ENCODE results near the gene RNF125. TPM values are rescaled to one million over a fixed set of nuclear protein-coding genes. Genes with fewer than 3 reads are reported as not detected.

RNF125 gene
- total RNA-seq, 1 donor from 2014 or later, result 3.7 TPM

DNA sequence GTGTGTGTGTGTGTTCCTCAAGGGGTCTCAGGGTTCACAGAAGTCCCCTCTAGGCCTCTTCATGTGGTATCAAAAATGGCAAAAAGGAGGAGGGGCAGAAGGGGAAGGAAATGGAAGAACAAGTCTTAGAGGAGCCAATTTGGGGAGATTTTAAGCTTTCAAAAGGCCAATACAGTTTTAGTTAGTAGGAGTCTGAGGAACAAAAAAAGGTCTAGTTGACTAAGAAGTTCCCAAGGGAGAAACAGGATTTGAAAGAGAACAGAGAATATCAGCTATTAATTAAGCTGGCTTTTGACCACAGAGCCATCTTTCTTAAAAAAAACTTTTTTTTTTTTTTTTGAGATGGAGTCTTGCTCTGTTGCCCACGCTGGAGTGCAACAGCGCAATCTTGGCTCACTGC, 7.1 kb downstream of the RNF125 start:
- Histone ChIP-seq H3K4me1 (no peaks in the 10 kb centered on the region), H3K9me3 (no peaks in the 10 kb centered on the region), H3K4me3 (no peak overlapping the region), H3K27ac (no peak overlapping the region), H3K27me3 (no peaks in the 10 kb centered on the region), H3K36me3 (no peaks in the 10 kb centered on the region)
- TF ChIP-seq CTCF (IDR thresholded peaks at IDR 0.05) (no peak), POLR2AphosphoS5 (IDR thresholded peaks at IDR 0.05; ENCODE audit: insufficient read depth in 1 of 2, low read depth in 1 of 2) (no peak), POLR2A (IDR thresholded peaks at IDR 0.05) (no peak)
- DNase-seq (ENCODE audit: extremely low spot score in 2 of 2), result no peak
- intact Hi-C loops (cut with DNase I), result no loop called here

DNA sequence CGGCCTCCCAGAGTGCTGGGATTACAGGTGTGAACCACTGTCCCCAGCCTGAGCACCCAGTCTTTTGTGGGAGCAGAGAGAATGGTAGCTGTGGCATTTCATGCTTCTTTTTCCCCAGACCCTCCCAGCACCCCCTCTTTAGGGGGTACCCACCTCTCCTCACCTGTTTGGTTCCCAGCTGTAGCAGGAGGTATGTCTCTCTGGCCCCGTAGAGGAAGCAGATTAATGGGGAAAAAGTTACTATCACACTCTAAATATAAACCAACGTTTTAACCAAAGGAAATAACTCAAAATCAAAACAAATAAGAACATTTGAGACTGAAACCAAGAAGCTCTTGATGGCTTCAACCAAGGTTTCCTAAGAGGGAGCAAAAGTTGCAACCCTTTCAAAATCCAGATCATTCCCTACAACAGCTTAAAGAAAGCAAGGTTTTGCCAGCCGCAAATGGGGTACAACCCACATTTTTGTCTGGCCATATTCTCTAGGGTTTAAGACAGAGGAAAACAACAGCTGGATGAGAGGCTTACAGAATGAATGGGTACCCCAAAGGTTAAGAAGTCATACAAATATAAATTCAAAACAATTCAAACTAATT, 8.0 kb downstream of the RNF125 start:
- Histone ChIP-seq H3K27me3 (no peaks in the 10 kb centered on the region), H3K9me3 (no peaks in the 10 kb centered on the region), H3K36me3 (no peaks in the 10 kb centered on the region), H3K27ac (no peak overlapping the region), H3K4me3 (no peak overlapping the region), H3K4me1 (no peaks in the 10 kb centered on the region)
- TF ChIP-seq POLR2A (IDR thresholded peaks at IDR 0.05) (no peak), CTCF (IDR thresholded peaks at IDR 0.05) (no peak), POLR2AphosphoS5 (IDR thresholded peaks at IDR 0.05; ENCODE audit: insufficient read depth in 1 of 2, low read depth in 1 of 2) (no peak)
- intact Hi-C loops (cut with DNase I), result no loop called here
- no peak for DNase-seq (ENCODE audit: extremely low spot score in 2 of 2)

DNA sequence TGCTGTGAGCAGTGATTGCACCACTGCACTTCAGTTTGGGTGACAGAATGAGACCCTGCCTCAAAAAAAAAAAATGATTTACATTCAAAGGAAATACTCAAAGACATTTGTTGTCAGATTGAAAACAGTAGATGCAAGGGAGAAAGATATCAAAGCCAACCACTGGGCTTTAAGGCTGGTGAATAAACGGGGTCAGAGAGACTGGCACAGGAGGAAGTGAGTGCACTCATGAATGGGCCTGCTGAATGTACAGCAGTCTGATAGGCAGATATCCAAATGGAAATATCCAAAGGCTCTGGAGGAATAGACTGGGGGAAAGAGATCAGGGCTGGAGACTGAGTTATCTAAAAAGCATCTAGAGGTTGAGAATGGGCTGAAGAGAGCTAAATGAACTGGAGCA, 10.9 kb downstream of the RNF125 start:
- TF ChIP-seq POLR2A (IDR thresholded peaks at IDR 0.05) (no peak), CTCF (IDR thresholded peaks at IDR 0.05) (no peak), POLR2AphosphoS5 (IDR thresholded peaks at IDR 0.05; ENCODE audit: insufficient read depth in 1 of 2, low read depth in 1 of 2) (no peak)
- no peak overlapping the region for H3K4me3 ChIP-seq
- no peaks in the 10 kb centered on the region for H3K27me3 ChIP-seq
- no peaks in the 10 kb centered on the region for H3K4me1 ChIP-seq
- intact Hi-C loops (cut with DNase I), result no loop called here
- DNase-seq (ENCODE audit: extremely low spot score in 2 of 2), result no peak
- H3K36me3 ChIP-seq, result no peaks in the 10 kb centered on the region
- no peak overlapping the region for H3K27ac ChIP-seq
- H3K9me3 ChIP-seq, result no peaks in the 10 kb centered on the region

DNA sequence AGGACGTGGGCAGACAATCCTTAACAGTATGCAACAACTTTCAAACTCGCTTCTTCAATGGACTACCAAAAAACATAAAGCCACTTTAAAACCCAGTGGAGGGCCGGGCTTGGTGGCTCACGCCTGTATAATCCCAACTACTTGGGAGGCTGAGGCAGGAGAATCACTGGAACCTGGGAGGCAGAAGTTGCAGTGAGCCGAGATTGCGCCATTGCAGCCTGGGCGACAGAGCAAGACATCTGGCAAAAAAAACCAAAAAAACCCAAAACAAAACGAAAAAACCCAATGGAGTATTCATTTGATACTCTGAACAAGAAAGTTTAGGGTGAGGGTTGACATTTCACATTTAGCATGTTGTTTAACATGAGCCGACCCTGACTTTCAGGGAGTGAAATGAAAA, 14.0 kb downstream of the RNF125 start:
- Histone ChIP-seq H3K4me1 (no peaks in the 10 kb centered on the region), H3K36me3 (no peaks in the 10 kb centered on the region), H3K9me3 (no peaks in the 10 kb centered on the region), H3K4me3 (no peak overlapping the region), H3K27ac (no peak overlapping the region), H3K27me3 (no peaks in the 10 kb centered on the region)
- no peak for TF ChIP-seq CTCF (IDR thresholded peaks at IDR 0.05)
- TF ChIP-seq POLR2A (IDR thresholded peaks at IDR 0.05), result no peak
- TF ChIP-seq POLR2AphosphoS5 (IDR thresholded peaks at IDR 0.05; ENCODE audit: insufficient read depth in 1 of 2, low read depth in 1 of 2), result no peak
- intact Hi-C loops (cut with DNase I), result no loop called here
- no peak for DNase-seq (ENCODE audit: extremely low spot score in 2 of 2)

DNA sequence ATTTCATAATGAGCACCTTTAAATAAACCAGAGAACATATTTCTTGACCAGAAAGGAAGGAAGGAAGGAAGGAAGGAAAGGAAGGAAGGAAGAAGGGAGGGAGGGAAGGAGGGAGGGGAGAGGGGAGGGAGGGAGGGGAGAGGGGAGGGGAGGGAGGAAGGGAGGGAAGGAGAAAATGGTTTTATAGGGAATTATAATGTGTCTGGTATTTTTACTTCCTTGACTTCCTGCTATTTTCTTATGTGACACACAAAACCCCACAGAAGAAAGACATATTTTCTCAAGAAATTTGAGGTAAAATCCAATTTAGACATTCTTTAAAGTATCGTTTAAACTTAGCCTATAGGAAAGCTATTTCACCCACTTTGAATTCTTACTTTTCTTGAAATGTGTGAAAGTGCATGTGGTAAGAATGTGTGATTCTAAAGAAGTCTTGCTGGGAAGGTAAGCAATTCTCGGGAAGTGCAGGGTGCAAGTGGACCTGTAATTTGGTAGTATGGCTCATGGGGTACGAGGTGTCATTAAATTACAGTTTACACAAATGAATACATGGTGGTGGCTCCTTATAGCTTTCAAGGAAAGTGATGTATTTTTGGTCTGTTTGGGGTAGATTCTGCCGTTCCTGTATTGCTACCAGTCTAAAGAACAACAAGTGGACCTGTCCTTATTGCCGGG, 18.0 kb downstream of the RNF125 start:
- no peak for DNase-seq (ENCODE audit: extremely low spot score in 2 of 2)
- Histone ChIP-seq H3K27ac (no peak overlapping the region), H3K4me3 (no peak overlapping the region), H3K9me3 (no peaks in the 10 kb centered on the region), H3K4me1 (no peaks in the 10 kb centered on the region), H3K36me3 (no peaks in the 10 kb centered on the region), H3K27me3 (no peaks in the 10 kb centered on the region)
- TF ChIP-seq POLR2AphosphoS5 (IDR thresholded peaks at IDR 0.05; ENCODE audit: insufficient read depth in 1 of 2, low read depth in 1 of 2) (no peak), POLR2A (IDR thresholded peaks at IDR 0.05) (no peak), CTCF (IDR thresholded peaks at IDR 0.05) (no peak)
- intact Hi-C loops (cut with DNase I), result no loop called here
